HG02610 (cell line): Measurements from ENCODE around the gene KCNK4.

Source experiments
- ATAC-seq: cut with Tn5 transposase; IDR thresholded peaks from one replicate; pipeline ENCODE4 v1.9.1; 2021; ENCODE audit warnings: mild to moderate bottlenecking, moderate library complexity; ENCODE audit not compliant: unreplicated experiment

Gene KCNK4

GRCh38 chr11:64289002-64289564, 2.0 kb upstream of the KCNK4 start:
- no peak for ATAC-seq

- no peak for ATAC-seq
Measured at GRCh38 chr11:64290352-64291261, 495 bp upstream of the KCNK4 start.

- no peak for ATAC-seq
Measured at GRCh38 chr11:64291752-64292459, 804 bp downstream of the KCNK4 start.

GRCh38 chr11:64292460-64293254, 1.6 kb downstream of the KCNK4 start:
- no peak for ATAC-seq

- ATAC-seq: no peak
Measured at GRCh38 chr11:64294774-64295173, 3.7 kb downstream of the KCNK4 start.

- ATAC-seq: no peak
Measured at GRCh38 chr11:64295760-64296159, 4.7 kb downstream of the KCNK4 start.

- no peak for ATAC-seq
Measured at GRCh38 chr11:64296236-64296635, 5.1 kb downstream of the KCNK4 start.

- no peak for ATAC-seq
Measured at GRCh38 chr11:64296830-64297698, 6.0 kb downstream of the KCNK4 start.

- no peak for ATAC-seq
Measured at GRCh38 chr11:64297699-64298358, 6.7 kb downstream of the KCNK4 start.

GRCh38 chr11:64298966-64299846, 8.1 kb downstream of the KCNK4 start:
- no peak for ATAC-seq

GRCh38 chr11:64299847-64300648, 8.9 kb downstream of the KCNK4 start, which contains the start of gene CATSPERZ:
Gene CATSPERZ, plus strand, starts transcription at chr11:64300358. Its CDS starts 53 bp downstream, at chr11:64300411.
- ATAC-seq: no peak

- ATAC-seq: no peak
Measured at GRCh38 chr11:64303109-64304031, 12.3 kb downstream of the KCNK4 start.

- ATAC-seq: no peak
Measured at GRCh38 chr11:64304032-64304315, 12.9 kb downstream of the KCNK4 start.

- ATAC-seq: peak; percentile 27
Measured at GRCh38 chr11:64304316-64305072, 13.4 kb downstream of the KCNK4 start.

GRCh38 chr11:64305075-64305690, 14.1 kb downstream of the KCNK4 start, which contains the start of gene ESRRA:
Gene ESRRA, plus strand, starts transcription at chr11:64305524. Its CDS starts 1,656 bp downstream, at chr11:64307180.
- peak; percentile 71 for ATAC-seq
